Daoy (cell line): ENCODE data around the gene ATP10D. TPM values are rescaled to one million over a fixed set of nuclear protein-coding genes. Genes with fewer than 3 reads are reported as not detected.
"Not testable (repeated sequence)": the region's sequence is repeated elsewhere in the genome, so short reads cannot be mapped to it uniquely, and the experiment has no call there.

Experiments used
- DNase-seq: peaks from one replicate; pipeline ENCODE4 v3.0.0-alpha.2; 2015; ENCODE audit warnings: low read depth
- total RNA-seq: library from RNA; depleted of rRNA; stranded (reverse); fragments of >200 nt; shearing (Covaris generic); gene quantifications from 2 replicates; pipeline ENCODE4 v1.2.3, GENCODE V29; 2014

ATP10D gene
- total RNA-seq, 1 experiment from 2014 or later: 8.9 TPM

DNA sequence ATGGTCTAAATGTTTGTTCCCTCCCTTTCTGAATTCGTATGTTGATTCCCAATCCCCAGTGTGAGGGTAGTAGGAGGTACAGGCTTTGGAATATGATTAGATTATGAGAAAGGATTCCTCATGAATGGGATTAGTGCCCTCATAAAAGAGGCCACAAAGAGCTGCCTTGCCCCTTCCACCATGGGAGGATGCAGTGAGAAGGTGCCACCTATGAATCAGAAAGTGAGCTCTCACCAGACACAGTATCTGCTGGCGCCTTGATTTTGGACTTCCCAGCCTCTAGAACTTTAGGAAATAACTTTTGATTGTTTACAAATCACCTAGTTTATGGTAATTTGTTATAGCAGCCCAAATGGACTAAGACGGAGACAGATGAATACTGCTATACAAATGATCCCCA is 3.6 kb downstream of the ATP10D start:
- no peak for DNase-seq

- DNase-seq: peak; percentile 41
These were observed 5.5 kb downstream of the ATP10D start for GRCh38 chr4:47490550-47490949.

- DNase-seq: no peak
These were observed 8.4 kb downstream of the ATP10D start for GRCh38 chr4:47493238-47494123.

DNA sequence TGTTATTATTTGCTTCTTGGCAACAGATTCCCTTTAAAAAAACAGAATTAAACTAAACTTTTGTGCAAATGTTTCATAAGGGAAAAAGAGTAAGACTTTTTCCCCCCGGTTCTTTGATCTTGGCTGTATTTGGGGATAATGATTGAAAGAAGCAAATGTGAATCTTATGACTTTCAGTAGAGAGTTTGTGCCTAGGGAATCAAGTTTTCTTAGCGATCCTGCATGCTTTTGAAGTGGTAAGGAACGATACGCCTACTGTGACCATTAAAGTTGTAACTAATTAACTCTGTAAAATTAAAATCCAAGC is 9.0 kb downstream of the ATP10D start:
- DNase-seq: no peak

DNA sequence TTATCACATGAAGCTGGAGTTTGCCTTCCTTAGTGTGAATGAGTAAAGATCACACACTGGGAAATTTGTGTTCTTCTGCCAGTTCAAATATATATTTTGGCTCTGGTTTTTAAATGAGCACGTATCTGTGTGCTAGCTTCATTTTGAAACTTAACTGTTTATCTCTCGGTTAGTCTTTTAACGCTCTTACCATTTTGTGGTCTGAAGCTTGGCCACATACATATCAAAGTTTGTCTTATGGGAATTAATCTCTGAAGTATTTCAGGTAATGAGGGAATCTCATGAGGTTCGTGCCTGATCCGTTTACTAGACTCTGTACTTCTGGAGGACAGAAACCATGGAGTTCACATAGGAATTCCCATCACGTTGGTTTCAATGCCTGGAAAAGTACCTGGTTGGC is 13.8 kb downstream of the ATP10D start:
- no peak for DNase-seq

GRCh38 chr4:47499700-47500099 is 14.6 kb downstream of the ATP10D start:
- no peak for DNase-seq

DNA sequence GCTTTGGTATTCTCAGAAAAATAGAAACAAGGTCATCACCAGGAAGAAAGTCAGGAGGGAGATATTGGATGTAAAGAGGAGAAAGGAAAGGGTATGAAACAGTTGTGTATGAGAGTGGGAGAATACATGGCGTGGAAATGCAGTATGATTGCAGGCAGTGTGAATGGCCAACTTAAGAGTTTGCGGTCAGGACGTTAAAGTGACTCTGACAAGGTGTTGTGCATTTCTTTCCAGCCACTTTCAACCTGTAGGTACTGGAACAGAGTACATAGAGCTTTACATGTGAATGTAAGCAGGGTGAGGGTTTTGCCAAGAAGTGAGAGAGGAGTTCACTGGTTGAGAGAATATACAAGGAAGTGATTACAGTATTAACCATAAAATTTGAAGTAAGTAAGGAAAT is 15.7 kb downstream of the ATP10D start:
- no peak for DNase-seq

DNA sequence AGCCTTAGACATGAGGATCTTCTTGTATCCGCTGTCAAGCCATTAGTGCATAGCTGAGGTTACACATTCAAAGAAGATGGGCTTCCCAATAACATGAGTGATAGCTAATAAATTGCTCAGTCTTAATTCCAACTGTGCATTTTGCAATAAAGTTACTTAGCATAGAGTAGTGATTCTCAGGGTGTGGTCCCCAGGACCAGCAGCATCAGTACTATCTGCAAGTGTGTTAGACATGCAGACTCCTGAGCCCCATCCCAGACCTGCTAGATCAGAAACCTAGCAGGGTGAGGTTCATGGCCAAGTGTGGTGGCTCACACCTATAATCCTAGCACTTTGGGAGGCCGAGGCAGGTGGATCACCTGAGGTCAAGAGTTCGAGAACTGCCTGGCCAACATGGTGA is 20.1 kb downstream of the ATP10D start:
- DNase-seq: no peak

DNA sequence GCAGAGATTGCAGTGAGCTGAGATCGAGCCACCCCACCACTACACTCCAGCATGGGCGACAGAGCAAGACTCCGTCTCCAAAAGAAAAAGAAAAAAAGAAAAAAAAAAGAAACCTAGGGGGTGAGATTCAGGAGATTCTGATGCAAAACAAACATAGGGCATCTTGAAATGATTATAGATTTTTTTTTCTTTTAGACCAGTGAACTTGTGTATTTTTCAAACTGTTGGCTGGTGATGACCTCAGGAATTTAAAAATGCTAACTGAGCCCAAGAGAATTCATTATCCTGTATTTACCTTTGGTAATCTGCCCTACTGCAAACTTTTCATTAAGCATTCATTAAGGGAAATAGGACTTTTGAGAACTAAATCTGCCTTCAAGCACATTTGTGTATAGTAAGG is 20.6 kb downstream of the ATP10D start:
- no peak for DNase-seq

DNA sequence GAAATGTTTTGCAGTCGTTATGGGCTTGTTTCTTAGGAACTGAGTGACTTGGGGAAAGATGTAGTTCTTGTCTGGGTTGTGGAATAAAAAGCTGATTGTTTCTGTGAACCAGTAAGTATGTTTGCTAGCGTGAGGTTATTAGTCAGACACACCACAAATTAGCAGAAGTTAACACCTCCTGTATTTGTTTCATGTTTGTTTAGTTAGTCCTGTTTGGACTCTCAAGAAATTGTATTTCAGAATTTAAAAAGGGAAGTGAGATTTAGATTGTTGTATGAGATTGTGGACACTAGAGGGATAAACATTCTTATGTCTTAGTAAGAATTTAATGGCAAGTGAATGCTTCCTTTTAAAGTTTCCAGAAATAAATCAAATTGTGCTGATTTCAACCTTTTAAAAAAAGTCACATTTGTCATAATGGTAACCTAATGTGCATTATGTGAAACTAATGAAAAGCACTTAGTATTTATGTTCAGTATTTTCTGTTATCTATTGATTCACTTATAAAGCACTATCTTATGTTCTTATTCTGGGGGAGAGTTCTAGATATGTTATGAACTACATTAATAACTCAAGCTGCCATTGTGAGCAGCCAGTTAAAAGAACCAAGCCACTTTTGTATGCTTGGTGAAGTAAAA is 25.6 kb downstream of the ATP10D start:
- DNase-seq: no peak

DNA sequence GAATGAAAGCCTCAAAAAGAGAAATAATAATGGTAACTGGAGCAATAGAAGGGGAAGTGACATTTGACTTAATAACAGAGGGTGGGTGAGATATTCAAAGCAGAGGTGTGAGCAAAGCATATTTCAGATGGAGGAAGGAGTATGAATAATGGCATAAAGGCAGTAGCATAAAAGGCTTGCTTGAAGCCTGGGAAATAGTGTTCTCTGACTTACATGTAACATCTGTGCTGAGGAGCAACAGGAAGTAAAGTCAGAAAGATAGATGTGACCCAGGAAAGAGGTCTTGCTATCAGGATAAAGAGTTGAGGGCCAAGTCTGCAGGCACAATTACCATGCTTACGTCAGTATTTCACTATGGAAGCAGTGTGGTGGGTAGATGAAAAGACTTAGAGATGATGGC is 28.4 kb downstream of the ATP10D start:
- DNase-seq: no peak

DNA sequence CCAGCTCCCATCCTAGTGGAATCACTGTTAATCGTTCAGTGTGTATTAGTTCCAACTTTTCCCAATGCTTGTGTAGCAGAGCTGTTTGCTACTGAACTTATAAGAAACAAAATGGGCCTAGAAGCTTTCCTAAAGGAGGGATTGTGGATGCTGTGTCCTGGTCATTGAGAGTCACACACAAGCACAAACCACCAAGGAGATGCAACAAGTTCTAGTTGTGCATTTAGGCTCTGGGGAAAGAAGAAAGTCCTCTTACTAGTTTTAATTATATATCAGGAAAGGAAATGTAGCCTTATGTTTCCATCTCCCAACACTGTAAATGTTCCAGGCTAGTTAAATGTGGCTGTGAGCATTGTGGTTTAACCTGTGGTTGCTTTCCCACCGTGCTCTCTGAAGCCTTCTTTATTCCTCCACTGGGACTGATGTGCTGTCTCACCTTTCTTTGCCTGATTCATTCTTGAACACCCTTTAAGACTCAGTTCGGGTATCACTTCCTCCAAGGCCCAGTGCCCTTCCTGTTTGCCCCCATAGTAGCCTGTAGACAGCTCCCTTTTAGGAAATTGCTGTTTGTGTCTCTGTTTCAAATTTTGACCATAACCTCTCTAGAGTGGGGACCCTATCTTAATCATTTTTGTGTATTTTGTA is 34.3 kb downstream of the ATP10D start:
- no peak for DNase-seq

DNA sequence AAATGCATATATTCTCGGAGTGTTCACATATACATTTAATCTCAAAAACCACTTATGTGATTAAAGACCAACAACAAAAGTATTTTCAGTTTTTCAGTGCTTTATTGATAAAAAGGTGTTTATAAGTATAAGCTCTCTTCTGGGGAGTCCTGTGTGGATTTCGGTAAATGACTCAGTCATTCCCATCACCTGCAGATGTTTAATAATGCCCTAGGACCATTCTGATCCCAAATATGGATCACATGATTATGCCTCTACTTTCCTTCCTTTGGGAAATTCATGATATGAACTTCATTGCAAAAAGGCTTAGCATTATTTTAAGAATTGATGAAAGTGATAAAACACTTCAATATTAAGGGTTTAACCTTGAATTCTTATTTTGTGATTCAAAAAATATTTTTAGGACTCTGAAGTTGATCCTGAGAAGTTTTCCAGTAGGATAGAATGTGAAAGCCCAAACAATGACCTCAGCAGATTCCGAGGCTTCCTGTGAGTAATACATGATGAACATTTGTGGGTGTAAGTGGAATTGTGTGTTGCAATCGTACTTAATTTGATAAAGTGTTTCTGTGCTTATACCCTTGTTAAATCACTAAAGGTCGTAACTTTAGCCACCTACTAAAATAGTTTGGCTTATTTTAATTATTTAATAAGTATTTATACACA is 40.2 kb downstream of the ATP10D start:
- peak; percentile 79 for DNase-seq

DNA sequence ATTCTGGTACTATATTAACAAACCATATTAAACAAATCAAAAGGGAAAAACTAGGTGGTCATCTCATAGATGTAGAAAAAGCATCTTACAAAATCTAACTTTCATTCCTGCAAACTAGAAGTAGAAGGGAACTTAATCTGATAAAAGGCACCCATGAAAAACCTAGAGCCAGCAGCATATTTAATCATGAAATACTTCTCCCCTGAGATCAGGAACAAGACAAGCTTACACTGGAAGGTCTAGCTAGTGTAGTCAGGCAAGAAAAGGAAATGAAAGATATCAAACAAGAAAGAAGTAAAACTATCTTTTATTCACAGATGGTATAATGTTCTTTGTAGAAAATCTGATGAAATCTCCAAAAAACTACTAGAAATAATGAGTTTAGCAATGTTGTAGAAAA is 41.2 kb downstream of the ATP10D start:
- no peak for DNase-seq

- not testable (repeated sequence) for DNase-seq
These were observed 43.6 kb downstream of the ATP10D start for GRCh38 chr4:47528646-47529045.

- DNase-seq: no peak
These were observed 45.7 kb downstream of the ATP10D start for GRCh38 chr4:47530801-47531200.

- peak; percentile 87 for DNase-seq
These were observed 46.3 kb downstream of the ATP10D start for GRCh38 chr4:47531241-47531953.

- DNase-seq: no peak
These were observed 46.9 kb downstream of the ATP10D start for GRCh38 chr4:47531954-47532321.

GRCh38 chr4:47532658-47533057 is 47.6 kb downstream of the ATP10D start:
- DNase-seq: no peak

DNA sequence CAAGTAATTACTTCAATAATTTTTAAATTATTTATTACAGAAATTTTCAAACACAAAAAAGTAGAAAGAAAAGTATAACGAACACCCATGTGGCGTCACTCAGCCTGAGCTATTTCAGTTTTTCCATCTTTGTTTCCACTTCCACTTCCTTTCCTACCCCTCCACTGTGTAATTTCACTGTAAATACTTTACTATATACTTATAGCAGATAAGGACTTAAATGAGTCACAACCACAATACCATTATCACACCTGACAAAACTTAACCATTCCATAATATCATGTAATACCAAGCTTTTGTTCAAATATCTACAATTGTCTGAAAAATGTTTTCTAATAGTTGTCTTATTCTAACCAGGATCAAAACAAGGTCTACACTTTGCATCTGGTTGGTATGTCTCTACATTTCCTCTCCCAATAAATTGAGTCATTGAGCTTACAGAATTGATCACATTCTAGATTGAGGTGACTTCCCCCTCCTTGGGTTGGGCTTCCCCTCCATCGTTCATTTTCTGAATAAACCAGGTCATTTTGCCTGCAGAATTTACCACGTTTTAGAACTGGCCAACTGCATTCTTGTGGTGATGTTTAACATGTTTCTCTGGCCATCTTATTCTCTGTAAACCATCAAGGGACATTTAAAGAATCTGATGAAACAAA is 48.7 kb downstream of the ATP10D start:
- no peak for DNase-seq

GRCh38 chr4:47534772-47535171 is 49.7 kb downstream of the ATP10D start:
- DNase-seq: no peak
